Neural progenitor cell (in vitro differentiated cells): ENCODE data around the gene TBC1D4. TPM values are rescaled to one million over a fixed set of nuclear protein-coding genes. Genes with fewer than 3 reads are reported as not detected.
A peak's percentile ranks its signal among the peaks of the same experiment; 100 is the strongest.
"Not testable (repeated sequence)": the region's sequence is repeated elsewhere in the genome, so short reads cannot be mapped to it uniquely, and the experiment has no call there.

Experiments used
- DNase-seq: peaks from one replicate; pipeline ENCODE4 v3.0.0-alpha.2; 2016; ENCODE audit warnings: low spot score
- H2AFZ ChIP-seq: fragments of 200-600 bp; sonication (generic); replicated peaks from 2 replicates; pipeline ENCODE4 v1.6.1; 2016; ENCODE audit warnings: antibody characterized with exemption
- H3F3A ChIP-seq: fragments of 200-600 bp; sonication (generic); 2 replicates; pipeline ENCODE4 v1.6.1; 2016; ENCODE audit warnings: antibody characterized with exemption, low read depth
- H3K27ac ChIP-seq: fragments of 200-600 bp; sonication (generic); 2 replicates; pipeline ENCODE4 v1.5.1; 2016; ENCODE audit warnings: mild to moderate bottlenecking
- H3K27me3 ChIP-seq: fragments of 200-600 bp; sonication (generic); 2 replicates; pipeline ENCODE4 v1.6.1; 2016; ENCODE audit warnings: mild to moderate bottlenecking, moderate library complexity
- H3K36me3 ChIP-seq: fragments of 200-600 bp; sonication (generic); 2 replicates; pipeline ENCODE4 v1.5.1; 2016
- H3K4me1 ChIP-seq: fragments of 200-600 bp; sonication (generic); 2 replicates; pipeline ENCODE4 v1.6.1; 2016; ENCODE audit warnings: mixed run types
- H3K4me2 ChIP-seq: fragments of 200-600 bp; sonication (generic); 2 replicates; pipeline ENCODE4 v1.6.1; 2016
- H3K4me3 ChIP-seq: fragments of 200-600 bp; sonication (generic); 2 replicates; pipeline ENCODE4 v1.5.1; 2016
- H3K79me2 ChIP-seq: fragments of 200-600 bp; sonication (generic); 2 replicates; pipeline ENCODE4 v1.6.1; 2016; ENCODE audit warnings: low read depth
- H3K9ac ChIP-seq: fragments of 200-600 bp; sonication (generic); 2 replicates; pipeline ENCODE4 v1.6.1; 2016
- H3K9me3 ChIP-seq: fragments of 200-600 bp; sonication (generic); 2 replicates; pipeline ENCODE4 v1.5.1; 2016; ENCODE audit warnings: low read depth
- H4K20me1 ChIP-seq: fragments of 200-600 bp; sonication (generic); 2 replicates; pipeline ENCODE4 v1.6.1; 2016; ENCODE audit warnings: low read depth
- H3K27ac Mint-ChIP-seq: 3 replicates; pipeline ENCODE4 v1.8.0; 2021; ENCODE audit warnings: mixed read lengths
- H3K27me3 Mint-ChIP-seq: 2 replicates; pipeline ENCODE4 v1.8.0; 2022; ENCODE audit warnings: low read depth, mild to moderate bottlenecking, inconsistent platforms, moderate library complexity, mixed read lengths; ENCODE audit not compliant: insufficient read depth
- H3K36me3 Mint-ChIP-seq: 3 replicates; pipeline ENCODE4 v1.8.0; 2021; ENCODE audit warnings: mixed read lengths
- H3K4me1 Mint-ChIP-seq: 3 replicates; pipeline ENCODE4 v1.8.0; 2021; ENCODE audit warnings: mixed read lengths
- H3K4me3 Mint-ChIP-seq: 3 replicates; pipeline ENCODE4 v1.8.0; 2021; ENCODE audit warnings: mild to moderate bottlenecking, moderate library complexity, mixed read lengths
- H3K9me3 Mint-ChIP-seq: 3 replicates; pipeline ENCODE4 v1.8.0; 2020; ENCODE audit warnings: mixed read lengths
- EZH2 ChIP-seq: fragments of 200-600 bp; sonication (generic); IDR thresholded peaks from 2 replicates; pipeline ENCODE4 v1.6.1; 2017; ENCODE audit warnings: antibody characterized with exemption, mild to moderate bottlenecking, moderate library complexity
- EZH2phosphoT487 ChIP-seq: fragments of 200-600 bp; sonication (generic); IDR thresholded peaks from 2 replicates; pipeline ENCODE4 v1.6.1; 2017; ENCODE audit warnings: antibody characterized with exemption
- total RNA-seq: library from RNA; depleted of rRNA; stranded (reverse); fragments of >200 nt; gene quantifications from 2 replicates; pipeline ENCODE4 v1.2.3, GENCODE V29; 2015; ENCODE audit warnings: low replicate concordance
- TF ChIP-seq, protein P1 (sequence below): fragments of 200-600 bp; sonication (generic); IDR thresholded peaks from 2 replicates; pipeline ENCODE4 v1.5.1; 2017; ENCODE audit warnings: antibody characterized with exemption, mild to moderate bottlenecking

TBC1D4 gene
- total RNA-seq, 1 donor from 2014 or later: 14.3 TPM

DNA sequence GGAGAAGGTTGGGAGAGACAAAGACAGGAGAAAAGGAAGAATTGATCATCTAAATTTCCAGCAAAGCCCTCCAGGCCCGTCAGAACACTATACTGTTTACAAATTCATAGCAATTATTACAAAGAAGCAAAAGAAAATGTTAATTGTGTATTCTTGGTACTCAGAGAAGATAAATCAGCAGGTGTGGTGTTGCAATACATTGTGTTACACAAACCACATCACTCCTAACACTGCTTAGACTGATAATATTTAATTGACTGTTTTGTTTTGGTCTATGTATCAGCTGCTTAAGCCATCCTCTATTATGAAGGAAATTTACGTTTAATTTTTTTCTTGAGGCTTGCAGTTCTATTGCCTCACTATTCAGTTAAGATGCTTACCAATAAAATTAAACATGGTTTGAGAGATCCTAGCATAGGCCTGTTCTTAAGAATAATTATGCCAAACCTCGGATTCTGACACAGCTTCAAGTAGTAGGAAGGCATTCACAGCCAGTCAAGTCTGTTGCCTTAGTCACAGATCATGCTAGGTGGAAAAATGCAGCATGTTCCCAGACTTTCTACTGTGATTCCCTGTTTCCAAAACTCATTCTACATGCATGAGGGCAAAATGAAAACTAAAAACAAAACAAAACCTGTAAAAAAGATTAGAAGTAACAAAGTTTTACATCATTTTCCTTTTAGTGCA, 129.2 kb downstream of the TBC1D4 start:
- Mint-ChIP-seq H3K4me3 (no peak overlapping the region), H3K4me1 (no peaks in the 10 kb centered on the region), H3K36me3 (peaks cover 10% of the 10 kb centered on the region), H3K9me3 (no peaks in the 10 kb centered on the region), H3K27ac (peak overlapping the region; percentile 16), H3K27me3 (peaks cover under 1% of the 10 kb centered on the region)
- Histone ChIP-seq H3K27me3 (no peaks in the 10 kb centered on the region), H3K4me2 (no peak overlapping the region), H3K4me1 (no peaks in the 10 kb centered on the region), H3K36me3 (no peaks in the 10 kb centered on the region), H3K27ac (no peak overlapping the region), H2AFZ (no peak overlapping the region), H4K20me1 (no peaks in the 10 kb centered on the region), H3K79me2 (no peaks in the 10 kb centered on the region), H3K9me3 (no peaks in the 10 kb centered on the region), H3K4me3 (no peak overlapping the region), H3K9ac (no peak overlapping the region), H3F3A (no peaks in the 10 kb centered on the region)
- no peak for DNase-seq
- TF ChIP-seq, protein P1, sequence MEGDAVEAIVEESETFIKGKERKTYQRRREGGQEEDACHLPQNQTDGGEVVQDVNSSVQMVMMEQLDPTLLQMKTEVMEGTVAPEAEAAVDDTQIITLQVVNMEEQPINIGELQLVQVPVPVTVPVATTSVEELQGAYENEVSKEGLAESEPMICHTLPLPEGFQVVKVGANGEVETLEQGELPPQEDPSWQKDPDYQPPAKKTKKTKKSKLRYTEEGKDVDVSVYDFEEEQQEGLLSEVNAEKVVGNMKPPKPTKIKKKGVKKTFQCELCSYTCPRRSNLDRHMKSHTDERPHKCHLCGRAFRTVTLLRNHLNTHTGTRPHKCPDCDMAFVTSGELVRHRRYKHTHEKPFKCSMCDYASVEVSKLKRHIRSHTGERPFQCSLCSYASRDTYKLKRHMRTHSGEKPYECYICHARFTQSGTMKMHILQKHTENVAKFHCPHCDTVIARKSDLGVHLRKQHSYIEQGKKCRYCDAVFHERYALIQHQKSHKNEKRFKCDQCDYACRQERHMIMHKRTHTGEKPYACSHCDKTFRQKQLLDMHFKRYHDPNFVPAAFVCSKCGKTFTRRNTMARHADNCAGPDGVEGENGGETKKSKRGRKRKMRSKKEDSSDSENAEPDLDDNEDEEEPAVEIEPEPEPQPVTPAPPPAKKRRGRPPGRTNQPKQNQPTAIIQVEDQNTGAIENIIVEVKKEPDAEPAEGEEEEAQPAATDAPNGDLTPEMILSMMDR: no peak
- no peak for TF ChIP-seq EZH2
- TF ChIP-seq EZH2phosphoT487: no peak

DNA sequence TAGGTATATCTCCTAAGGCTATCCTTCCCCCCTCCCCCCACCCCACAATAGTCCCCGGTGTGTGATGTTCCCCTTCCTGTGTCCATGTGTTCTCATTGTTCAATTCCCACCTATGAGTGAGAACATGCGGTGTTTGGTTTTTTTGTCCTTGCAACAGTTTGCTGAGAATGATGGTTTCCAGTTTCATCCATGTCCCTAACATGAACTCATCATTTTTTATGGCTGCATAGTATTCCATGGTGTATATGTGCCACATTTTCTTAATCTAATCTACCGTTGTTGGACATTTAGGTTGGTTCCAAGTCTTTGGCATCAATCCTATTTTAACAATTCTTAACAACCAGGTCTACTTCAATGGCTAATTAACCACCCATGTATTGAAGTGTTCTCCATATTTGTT, 130.4 kb downstream of the TBC1D4 start:
- DNase-seq, H3K27me3 ChIP-seq, H3F3A ChIP-seq, H3K79me2 ChIP-seq, H3K9me3 Mint-ChIP-seq, H3K9me3 ChIP-seq, H3K27ac ChIP-seq, H3K4me1 Mint-ChIP-seq, H3K4me3 Mint-ChIP-seq, H3K4me3 ChIP-seq, H3K9ac ChIP-seq, H2AFZ ChIP-seq, H3K27ac Mint-ChIP-seq, H3K27me3 Mint-ChIP-seq, H3K36me3 ChIP-seq, H4K20me1 ChIP-seq, H3K4me2 ChIP-seq, H3K4me1 ChIP-seq: not testable (repeated sequence)
- peaks cover 10% of the 10 kb centered on the region for H3K36me3 Mint-ChIP-seq

GRCh38 chr13:75347925-75348324, 134.0 kb downstream of the TBC1D4 start:
- Histone ChIP-seq H3K9me3 (no peaks in the 10 kb centered on the region), H2AFZ (no peak overlapping the region), H3K27me3 (no peaks in the 10 kb centered on the region), H4K20me1 (no peaks in the 10 kb centered on the region), H3F3A (no peaks in the 10 kb centered on the region), H3K4me3 (no peak overlapping the region), H3K27ac (no peak overlapping the region), H3K9ac (no peak overlapping the region), H3K4me2 (no peak overlapping the region), H3K36me3 (no peaks in the 10 kb centered on the region), H3K79me2 (no peaks in the 10 kb centered on the region), H3K4me1 (no peaks in the 10 kb centered on the region)
- H3K27ac Mint-ChIP-seq: no peak overlapping the region
- H3K27me3 Mint-ChIP-seq: no peaks in the 10 kb centered on the region
- DNase-seq: no peak
- H3K9me3 Mint-ChIP-seq: no peaks in the 10 kb centered on the region
- peaks cover 4% of the 10 kb centered on the region for H3K36me3 Mint-ChIP-seq
- H3K4me1 Mint-ChIP-seq: no peaks in the 10 kb centered on the region
- H3K4me3 Mint-ChIP-seq: no peak overlapping the region
- TF ChIP-seq EZH2 (no peak), EZH2phosphoT487 (no peak)

DNA sequence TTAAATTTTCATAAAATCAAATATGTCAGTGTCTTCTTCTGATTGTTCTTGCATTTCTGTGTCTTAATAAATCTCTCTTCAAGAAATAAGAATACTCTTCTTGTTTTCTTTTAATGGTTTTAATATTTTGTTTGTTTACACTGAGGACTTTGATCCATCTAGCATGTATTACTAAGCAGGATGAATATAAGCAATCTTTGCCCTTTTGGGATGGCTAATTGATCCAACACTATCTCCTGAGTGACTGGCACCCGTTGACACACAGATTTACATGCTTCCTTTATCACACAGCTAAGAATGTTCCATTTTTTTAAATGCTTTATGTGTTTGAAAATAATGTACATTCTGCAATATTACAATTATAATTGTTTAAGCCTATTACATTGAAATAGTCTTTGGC, 134.5 kb downstream of the TBC1D4 start:
- H3K79me2 ChIP-seq: no peaks in the 10 kb centered on the region
- no peak for DNase-seq
- Mint-ChIP-seq H3K4me3 (no peak overlapping the region), H3K4me1 (no peaks in the 10 kb centered on the region), H3K9me3 (no peaks in the 10 kb centered on the region), H3K27me3 (no peaks in the 10 kb centered on the region), H3K27ac (no peak overlapping the region), H3K36me3 (peaks cover 4% of the 10 kb centered on the region)
- no peak overlapping the region for H2AFZ ChIP-seq
- no peak overlapping the region for H3K4me3 ChIP-seq
- H3K4me1 ChIP-seq: no peaks in the 10 kb centered on the region
- no peaks in the 10 kb centered on the region for H3F3A ChIP-seq
- H4K20me1 ChIP-seq: no peaks in the 10 kb centered on the region
- H3K4me2 ChIP-seq: no peak overlapping the region
- H3K9ac ChIP-seq: no peak overlapping the region
- TF ChIP-seq EZH2phosphoT487 (no peak), EZH2 (no peak)
- TF ChIP-seq, protein P1: no peak
- H3K36me3 ChIP-seq: no peaks in the 10 kb centered on the region
- no peaks in the 10 kb centered on the region for H3K27me3 ChIP-seq
- no peak overlapping the region for H3K27ac ChIP-seq
- no peaks in the 10 kb centered on the region for H3K9me3 ChIP-seq
